B cell (primary cell): Measurements from ENCODE around the gene ZCCHC13. TPM values are rescaled to one million over a fixed set of nuclear protein-coding genes. Genes with fewer than 3 reads are reported as not detected.
"Not testable (repeated sequence)": the region's sequence is repeated elsewhere in the genome, so short reads cannot be mapped to it uniquely, and the experiment has no call there.

Experiments
- ATAC-seq: fragments of 200-7000 bp; cut with Tn5 transposase; one replicate; pipeline ENCODE4 v1.10.0; 2021; ENCODE audit warnings: low read depth, mild to moderate bottlenecking, moderate number of reproducible peaks, moderate library complexity
- CTCF ChIA-PET: fragments of 350-600 bp; sonication (Branson Sonifier 250); formaldehyde crosslinking; loops from one replicate; lab custom pipeline; 2021; ENCODE audit warnings: antibody characterized with exemption, inconsistent platforms; lab: Charles Lee
- POLR2A ChIA-PET: fragments of 350-600 bp; sonication (Branson Sonifier 250); formaldehyde crosslinking; loops from one replicate; lab custom pipeline; 2021; ENCODE audit warnings: antibody characterized with exemption; lab: Charles Lee
- DNase-seq: peaks from one replicate; pipeline ENCODE4 v3.0.0; 2013
- H2AFZ ChIP-seq: 2 replicates; pipeline ENCODE4 v1.6.1; 2012; ENCODE audit warnings: mild to moderate bottlenecking, low read depth, low read length; ENCODE audit not compliant: insufficient read depth, poor library complexity, severe bottlenecking
- H3K27ac ChIP-seq, 2 donors: 1 replicate in 1 of 2; 2 replicates in 1 of 2; pipeline ENCODE4 v1.5.1; 2012 to 2013; ENCODE audit warnings: low read length in 2 of 2, mild to moderate bottlenecking in 2 of 2, moderate library complexity in 1 of 2
- H3K27me3 ChIP-seq, 4 experiments: fragments of 200-600 bp in 1 of 4; sonication (generic) in 1 of 4; replicated peaks in 1 of 4; 1 replicate in 2 of 4; 2 replicates in 2 of 4; pipeline versions ENCODE4 v1.6.1 to v1.7.0; 2013 to 2016; ENCODE audit warnings: low read length in 3 of 4, mild to moderate bottlenecking in 2 of 4, mixed read lengths in 1 of 4, moderate library complexity in 1 of 4; ENCODE audit not compliant: insufficient read depth in 4 of 4, control insufficient read depth in 3 of 4; ENCODE audit errors: control extremely low read depth in 1 of 4
- H3K36me3 ChIP-seq, 2 experiments: replicated peaks in 1 of 2; 1 replicate in 1 of 2; 2 replicates in 1 of 2; pipeline versions ENCODE4 v1.6.1 to v1.7.1; 2013; ENCODE audit warnings: low read length in 1 of 2; ENCODE audit not compliant: insufficient read depth in 2 of 2, control insufficient read depth in 1 of 2; ENCODE audit errors: control extremely low read depth in 1 of 2, extremely low read depth in 1 of 2
- H3K4me1 ChIP-seq, 2 donors: fragments of 200-600 bp in 1 of 2; sonication (generic) in 1 of 2; 1 replicate in 1 of 2; 2 replicates in 1 of 2; pipeline versions ENCODE4 v1.5.1 to v1.6.1; 2013 to 2017; ENCODE audit warnings: low read length in 2 of 2; ENCODE audit not compliant: control insufficient read depth in 2 of 2, insufficient read depth in 2 of 2
- H3K4me2 ChIP-seq: replicated peaks from 2 replicates; pipeline ENCODE3; 2012; ENCODE audit warnings: mild to moderate bottlenecking, low read depth, low read length; ENCODE audit not compliant: poor library complexity, severe bottlenecking
- H3K4me3 ChIP-seq, 5 experiments: fragments of 200-600 bp in 1 of 5; sonication (generic) in 1 of 5; 1 replicate in 3 of 5; 2 replicates in 2 of 5; pipeline versions ENCODE4 v1.5.1 to v1.7.0; 2011 to 2016; ENCODE audit warnings: low read length in 4 of 5, mild to moderate bottlenecking in 4 of 5, low read depth in 2 of 5, control low read depth in 1 of 5, moderate library complexity in 1 of 5; ENCODE audit not compliant: insufficient read depth in 1 of 5; ENCODE audit errors: control extremely low read depth in 1 of 5, extremely low read depth in 1 of 5
- H3K79me2 ChIP-seq: fragments of 200-600 bp; sonication (generic); one replicate; pipeline ENCODE4 v1.6.0; 2016; ENCODE audit warnings: low read length; ENCODE audit not compliant: control insufficient read depth, insufficient read depth
- H3K9ac ChIP-seq: fragments of 200-600 bp; sonication (generic); 2 replicates; pipeline ENCODE4 v1.6.1; 2017; ENCODE audit warnings: mild to moderate bottlenecking, low read length, moderate library complexity
- H3K9me3 ChIP-seq, 3 donors: one replicate each; pipeline versions ENCODE4 v1.6.1 to v1.7.1; 2013; ENCODE audit warnings: low read length in 2 of 3; ENCODE audit not compliant: control insufficient read depth in 2 of 3, insufficient read depth in 1 of 3; ENCODE audit errors: control extremely low read depth in 1 of 3
- H4K20me1 ChIP-seq: 2 replicates; pipeline ENCODE4 v1.6.0; 2012; ENCODE audit warnings: mild to moderate bottlenecking, low read length; ENCODE audit not compliant: insufficient read depth, control insufficient read depth, poor library complexity, severe bottlenecking
- H3K27ac Mint-ChIP-seq: one replicate; pipeline ENCODE4 v1.8.0; 2021; ENCODE audit warnings: mixed read lengths
- H3K27me3 Mint-ChIP-seq: one replicate; pipeline ENCODE4 v1.8.0; 2021; ENCODE audit warnings: mixed read lengths
- H3K4me1 Mint-ChIP-seq: one replicate; pipeline ENCODE4 v1.8.0; 2021; ENCODE audit warnings: mixed read lengths
- H3K4me3 Mint-ChIP-seq: one replicate; pipeline ENCODE4 v1.8.0; 2021; ENCODE audit warnings: mixed read lengths
- H3K9me3 Mint-ChIP-seq: one replicate; pipeline ENCODE4 v1.8.0; 2022; ENCODE audit warnings: mixed read lengths; ENCODE audit not compliant: insufficient read depth
- EZH2 ChIP-seq: IDR thresholded peaks from 2 replicates; pipeline ENCODE4 v1.6.1; 2012; ENCODE audit warnings: borderline replicate concordance, low read depth, mild to moderate bottlenecking, moderate library complexity, low read length; ENCODE audit not compliant: insufficient read depth, poor library complexity, severe bottlenecking
- WGBS: methylation state at CpG from one replicate; pipeline ENCODE4 v1.1.5; 2013; ENCODE audit warnings: missing lambda C conversion rate; ENCODE audit not compliant: insufficient coverage; 5-methylcytosine and 5-hydroxymethylcytosine counted together
- intact Hi-C: fragments of 100-400 bp; cut with micrococcal nuclease; formaldehyde crosslinking; loops from one replicate; pipeline ENCODE4 v1.10.0; 2022
- polyA plus RNA-seq: library from polyadenylated mRNA; depleted of rRNA; stranded (reverse); fragments of >200 nt; gene quantifications from 2 replicates; pipeline ENCODE4 v1.2.3, GENCODE V29; 2012
- total RNA-seq, 2 donors: library from RNA; stranded (reverse); fragments of 120-200 nt in 1 of 2; gene quantifications; 1 replicate in 1 of 2; 2 replicates in 1 of 2; pipeline versions ENCODE4 v1.2.3 to v1.2.4, GENCODE V29; 2013 to 2022
- TF ChIP-seq, protein P1 (sequence below): fragments of 200-600 bp; IDR thresholded peaks from one replicate; pipeline ENCODE4 v1.8.0; 2022; ENCODE audit warnings: antibody characterized with exemption, mild to moderate bottlenecking

The ZCCHC13 gene
- total and polyA plus RNA-seq, 2 donors (not counting 1 experiment from before 2014, with no cell fraction given): not detected

GRCh38 chrX:74340051-74340450, 36.1 kb downstream of the ZCCHC13 start:
- ATAC-seq (no peak), DNase-seq (no peak)
- H3K27me3 Mint-ChIP-seq: peaks cover 4% of the 10 kb centered on the region
- Histone ChIP-seq H3K4me2 (no peak overlapping the region), H2AFZ (no peak overlapping the region), H3K36me3 (no peaks in the 10 kb centered on the region), H3K9me3 (no peaks in the 10 kb centered on the region), H3K79me2 (no peaks in the 10 kb centered on the region), H3K27me3 (no peaks in the 10 kb centered on the region), H3K9ac (no peak overlapping the region), H3K27ac (no peak overlapping the region), H3K4me1 (peaks cover 0 to 7% of the 10 kb centered on the region in 2 donors), H3K4me3 (no peak overlapping the region), H4K20me1 (no peaks in the 10 kb centered on the region)
- CTCF ChIA-PET: no interaction called here
- H3K27ac Mint-ChIP-seq: no peak overlapping the region
- TF ChIP-seq, protein P1, sequence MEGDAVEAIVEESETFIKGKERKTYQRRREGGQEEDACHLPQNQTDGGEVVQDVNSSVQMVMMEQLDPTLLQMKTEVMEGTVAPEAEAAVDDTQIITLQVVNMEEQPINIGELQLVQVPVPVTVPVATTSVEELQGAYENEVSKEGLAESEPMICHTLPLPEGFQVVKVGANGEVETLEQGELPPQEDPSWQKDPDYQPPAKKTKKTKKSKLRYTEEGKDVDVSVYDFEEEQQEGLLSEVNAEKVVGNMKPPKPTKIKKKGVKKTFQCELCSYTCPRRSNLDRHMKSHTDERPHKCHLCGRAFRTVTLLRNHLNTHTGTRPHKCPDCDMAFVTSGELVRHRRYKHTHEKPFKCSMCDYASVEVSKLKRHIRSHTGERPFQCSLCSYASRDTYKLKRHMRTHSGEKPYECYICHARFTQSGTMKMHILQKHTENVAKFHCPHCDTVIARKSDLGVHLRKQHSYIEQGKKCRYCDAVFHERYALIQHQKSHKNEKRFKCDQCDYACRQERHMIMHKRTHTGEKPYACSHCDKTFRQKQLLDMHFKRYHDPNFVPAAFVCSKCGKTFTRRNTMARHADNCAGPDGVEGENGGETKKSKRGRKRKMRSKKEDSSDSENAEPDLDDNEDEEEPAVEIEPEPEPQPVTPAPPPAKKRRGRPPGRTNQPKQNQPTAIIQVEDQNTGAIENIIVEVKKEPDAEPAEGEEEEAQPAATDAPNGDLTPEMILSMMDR: no peak
- TF ChIP-seq EZH2: no peak
- peaks cover 8% of the 10 kb centered on the region for H3K4me1 Mint-ChIP-seq
- POLR2A ChIA-PET: no interaction called here
- intact Hi-C loops: loop anchor here (5.0 to 10.0 kb wide), 2 partner anchors 108 to 205 kb away; no protein-coding TSS in a partner anchor
- H3K4me3 Mint-ChIP-seq: no peak overlapping the region
- H3K9me3 Mint-ChIP-seq: no peaks in the 10 kb centered on the region

DNA sequence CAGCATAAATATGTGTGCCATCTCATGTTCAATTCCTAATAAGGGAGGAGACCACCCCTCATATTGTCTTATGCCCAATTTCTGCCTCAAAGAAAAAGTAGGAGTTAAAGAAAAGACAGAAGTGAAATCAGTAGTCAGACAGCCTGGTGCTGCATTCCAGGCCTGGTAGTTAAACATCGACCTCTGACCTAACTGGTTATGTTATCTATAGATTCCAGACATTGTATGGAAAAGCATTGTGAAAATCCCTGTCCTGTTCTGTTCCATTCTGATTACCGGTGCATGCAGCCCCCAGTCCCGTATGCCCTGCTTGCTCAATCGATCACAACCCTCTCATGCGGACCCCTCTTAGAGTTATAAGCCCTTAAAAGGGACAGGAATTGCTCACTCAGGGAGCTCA, 38.2 kb downstream of the ZCCHC13 start:
- H3K4me3 Mint-ChIP-seq, H3K27me3 ChIP-seq, H3K9me3 ChIP-seq, CTCF ChIA-PET, DNase-seq, H3K27ac ChIP-seq, H3K9ac ChIP-seq, H4K20me1 ChIP-seq, H3K79me2 ChIP-seq, H3K36me3 ChIP-seq, H3K4me3 ChIP-seq, POLR2A ChIA-PET, H3K4me2 ChIP-seq, H2AFZ ChIP-seq, H3K4me1 Mint-ChIP-seq, H3K9me3 Mint-ChIP-seq, H3K4me1 ChIP-seq, ATAC-seq, H3K27me3 Mint-ChIP-seq, H3K27ac Mint-ChIP-seq: not testable (repeated sequence)
- intact Hi-C loops: loop anchor here (5.0 to 10.0 kb wide), 2 partner anchors 110 to 207 kb away; no protein-coding TSS in a partner anchor
- WGBS: 100% methylated on average over 4 of the region's 5 CpGs
